Kidney capillary endothelial cell (primary cell): ENCODE data around the gene TRDMT1.
A peak's percentile ranks its signal among the peaks of the same experiment; 100 is the strongest.

Experiments used
- DNase-seq: peaks from one replicate; pipeline ENCODE4 v3.0.0-alpha.2; 2018; ENCODE audit warnings: low spot score

TRDMT1 gene, protein sequence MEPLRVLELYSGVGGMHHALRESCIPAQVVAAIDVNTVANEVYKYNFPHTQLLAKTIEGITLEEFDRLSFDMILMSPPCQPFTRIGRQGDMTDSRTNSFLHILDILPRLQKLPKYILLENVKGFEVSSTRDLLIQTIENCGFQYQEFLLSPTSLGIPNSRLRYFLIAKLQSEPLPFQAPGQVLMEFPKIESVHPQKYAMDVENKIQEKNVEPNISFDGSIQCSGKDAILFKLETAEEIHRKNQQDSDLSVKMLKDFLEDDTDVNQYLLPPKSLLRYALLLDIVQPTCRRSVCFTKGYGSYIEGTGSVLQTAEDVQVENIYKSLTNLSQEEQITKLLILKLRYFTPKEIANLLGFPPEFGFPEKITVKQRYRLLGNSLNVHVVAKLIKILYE

GRCh38 chr10:17200912-17201793, at the start of gene TRDMT1:
Gene TRDMT1 (minus strand): TSS chr10:17201672. CDS start chr10:17201634, 38 bp downstream.
- DNase-seq = peak; percentile 83

DNA sequence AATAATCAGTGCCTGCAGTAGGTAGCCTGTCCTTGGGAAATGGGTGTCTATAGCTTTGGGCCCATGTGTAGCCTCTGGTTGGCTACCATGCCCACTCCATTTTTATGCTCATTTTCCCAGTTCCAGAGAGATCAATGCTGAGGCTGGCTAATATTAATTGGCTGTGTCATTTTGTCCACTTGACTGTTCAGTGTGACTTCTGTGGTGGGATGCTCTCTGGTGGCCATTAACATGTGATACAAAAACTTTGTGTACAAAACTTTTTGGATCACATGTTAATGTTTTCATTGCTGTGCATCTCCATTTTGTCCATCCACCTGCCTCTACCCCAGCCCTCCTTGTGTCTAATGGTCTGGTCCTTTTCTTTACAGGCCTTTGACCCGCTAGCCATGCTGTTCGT, 49.3 kb upstream of the TRDMT1 start:
- DNase-seq = no peak

DNA sequence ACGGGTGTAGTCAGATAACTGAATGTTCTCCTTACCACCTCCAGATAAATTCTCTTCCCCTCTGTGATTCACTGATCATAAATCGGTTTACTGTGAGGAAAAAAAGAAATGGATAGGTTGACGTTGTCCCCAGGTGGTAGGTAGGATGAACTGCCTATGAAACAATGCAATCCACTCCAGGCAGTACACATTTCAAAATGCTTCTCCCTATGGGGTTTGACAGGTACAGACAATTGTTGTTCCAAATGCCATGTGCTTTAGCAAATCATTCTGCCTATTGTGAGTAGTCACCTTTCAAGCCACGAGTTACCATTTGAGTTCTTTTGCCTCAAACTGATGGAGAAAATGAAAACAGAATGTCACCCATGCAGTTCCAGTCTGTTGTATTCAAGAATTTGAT, 48.3 kb upstream of the TRDMT1 start:
- no peak for DNase-seq

DNA sequence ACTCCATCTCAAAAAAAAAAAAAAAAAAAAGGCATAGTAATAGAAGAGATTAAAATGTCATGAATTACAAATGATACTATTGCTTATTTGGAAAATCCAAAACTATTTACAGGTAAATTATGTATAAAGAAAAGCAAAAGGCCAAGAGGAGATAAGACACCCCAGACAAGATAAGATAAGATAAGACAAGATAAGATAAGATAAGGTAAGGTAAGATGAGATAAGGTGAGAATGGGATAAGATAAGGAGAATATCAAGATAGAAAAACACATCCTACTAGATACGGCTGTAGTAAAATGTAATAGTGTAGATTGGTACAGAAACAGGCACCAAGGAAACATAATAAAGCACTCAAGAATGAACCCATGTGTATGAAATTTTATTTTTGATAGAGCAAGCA, 47.5 kb upstream of the TRDMT1 start:
- DNase-seq = no peak

DNA sequence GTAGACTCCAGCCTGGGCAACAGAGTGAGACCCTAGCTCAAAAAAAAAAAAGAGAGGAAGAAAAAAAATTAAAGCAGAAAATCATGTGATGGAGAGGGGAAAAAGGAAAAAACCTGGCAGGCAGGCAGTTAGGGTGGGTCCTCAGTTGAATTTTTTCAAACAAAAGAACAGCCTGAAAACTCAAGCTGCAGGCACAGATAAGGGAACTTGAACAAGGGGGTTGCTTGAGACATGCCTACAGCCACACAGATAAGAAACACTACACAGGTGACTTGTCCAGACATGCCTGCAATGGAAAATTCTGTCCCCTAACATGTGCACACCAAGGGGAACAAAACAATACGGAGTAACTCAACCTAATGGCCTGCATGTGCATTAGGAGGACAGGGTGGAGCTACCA, 45.7 kb upstream of the TRDMT1 start:
- DNase-seq = no peak

- DNase-seq = no peak
Observed at GRCh38 chr10:17244700-17245365, 43.4 kb upstream of the TRDMT1 start.

GRCh38 chr10:17241611-17242333, 40.3 kb upstream of the TRDMT1 start:
- no peak for DNase-seq

DNA sequence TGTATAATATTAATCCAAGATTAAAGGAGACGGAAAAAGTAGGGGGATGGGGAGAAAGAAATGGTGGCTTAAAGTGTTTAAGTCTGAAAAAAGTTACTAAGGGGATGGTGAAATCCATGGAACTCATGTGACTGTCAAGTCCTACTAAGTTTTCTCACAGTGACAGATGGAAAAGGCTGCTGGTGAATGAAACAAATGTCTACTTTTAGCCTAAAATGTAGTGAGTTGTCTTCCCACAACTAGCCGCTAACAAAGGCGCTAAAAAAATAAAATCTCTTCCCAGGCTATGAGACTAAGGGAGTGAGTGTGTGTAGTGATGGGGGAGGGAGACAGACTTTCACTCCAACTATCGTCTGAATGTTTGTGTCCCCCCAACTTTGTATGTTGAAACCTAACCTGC, 39.1 kb upstream of the TRDMT1 start:
- no peak for DNase-seq

- no peak for DNase-seq
Observed at GRCh38 chr10:17240096-17240495, 38.6 kb upstream of the TRDMT1 start.

DNA sequence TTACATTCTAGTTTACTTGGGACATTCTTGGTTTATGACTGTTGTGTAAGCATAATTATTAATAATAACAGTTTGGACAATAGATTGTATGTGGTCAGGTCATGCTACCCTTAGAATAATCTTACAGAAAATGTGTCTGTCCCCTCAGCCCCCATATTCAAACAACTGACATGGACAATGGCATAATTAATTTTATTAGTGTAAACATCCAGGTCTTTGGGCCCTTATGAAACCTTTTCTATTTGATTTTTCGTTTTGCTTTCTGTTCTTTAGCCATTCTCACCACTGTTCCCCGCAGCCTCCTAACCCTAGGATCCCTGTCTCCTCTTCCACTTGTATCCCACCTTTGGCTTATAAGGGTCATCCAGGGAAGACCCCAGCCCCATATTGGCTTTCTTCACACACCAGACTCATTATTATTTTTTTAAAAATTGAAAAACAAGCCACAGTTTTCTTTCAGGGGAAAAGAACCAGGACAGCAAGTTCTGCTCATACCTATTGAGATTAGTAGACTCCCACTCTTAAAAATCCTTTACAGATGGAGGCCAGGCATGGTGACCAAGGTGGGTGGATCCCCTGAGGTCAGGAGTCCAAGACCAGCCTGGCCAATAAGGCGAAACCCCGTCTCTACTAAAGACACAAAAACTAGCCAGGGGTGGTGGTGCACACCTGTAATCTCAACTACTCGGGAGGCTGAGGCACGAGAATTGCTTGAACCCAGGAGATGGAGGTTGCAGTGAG, 38.0 kb upstream of the TRDMT1 start:
- DNase-seq = no peak

GRCh38 chr10:17238445-17239291, 37.2 kb upstream of the TRDMT1 start:
- no peak for DNase-seq

GRCh38 chr10:17237915-17238444, 36.5 kb upstream of the TRDMT1 start:
- no peak for DNase-seq

GRCh38 chr10:17237149-17237527, 35.7 kb upstream of the TRDMT1 start:
- no peak for DNase-seq

GRCh38 chr10:17236468-17237148, 35.1 kb upstream of the TRDMT1 start:
- no peak for DNase-seq

- no peak for DNase-seq
Observed at GRCh38 chr10:17235136-17235535, 33.7 kb upstream of the TRDMT1 start.

DNA sequence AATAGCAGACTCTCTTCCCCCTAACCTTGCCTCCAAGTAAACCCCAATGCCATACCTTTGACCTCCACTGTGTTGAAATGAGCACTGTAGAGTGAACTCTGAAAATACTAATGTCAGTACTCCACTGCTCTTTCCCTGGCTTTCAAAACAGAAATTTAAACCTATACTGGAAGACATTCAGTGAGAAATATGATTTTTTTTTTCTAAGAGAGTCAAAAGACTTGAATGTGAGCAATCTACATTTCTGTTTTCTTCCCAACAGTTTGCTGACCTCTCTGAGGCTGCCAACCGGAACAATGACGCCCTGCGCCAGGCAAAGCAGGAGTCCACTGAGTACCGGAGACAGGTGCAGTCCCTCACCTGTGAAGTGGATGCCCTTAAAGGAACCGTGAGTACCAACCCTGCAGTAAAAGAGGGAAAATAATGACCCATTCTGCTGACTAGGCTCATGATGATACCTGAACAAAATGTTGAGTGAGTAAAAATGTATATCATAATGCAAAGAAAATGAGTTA, 33.0 kb upstream of the TRDMT1 start:
- DNase-seq = no peak

DNA sequence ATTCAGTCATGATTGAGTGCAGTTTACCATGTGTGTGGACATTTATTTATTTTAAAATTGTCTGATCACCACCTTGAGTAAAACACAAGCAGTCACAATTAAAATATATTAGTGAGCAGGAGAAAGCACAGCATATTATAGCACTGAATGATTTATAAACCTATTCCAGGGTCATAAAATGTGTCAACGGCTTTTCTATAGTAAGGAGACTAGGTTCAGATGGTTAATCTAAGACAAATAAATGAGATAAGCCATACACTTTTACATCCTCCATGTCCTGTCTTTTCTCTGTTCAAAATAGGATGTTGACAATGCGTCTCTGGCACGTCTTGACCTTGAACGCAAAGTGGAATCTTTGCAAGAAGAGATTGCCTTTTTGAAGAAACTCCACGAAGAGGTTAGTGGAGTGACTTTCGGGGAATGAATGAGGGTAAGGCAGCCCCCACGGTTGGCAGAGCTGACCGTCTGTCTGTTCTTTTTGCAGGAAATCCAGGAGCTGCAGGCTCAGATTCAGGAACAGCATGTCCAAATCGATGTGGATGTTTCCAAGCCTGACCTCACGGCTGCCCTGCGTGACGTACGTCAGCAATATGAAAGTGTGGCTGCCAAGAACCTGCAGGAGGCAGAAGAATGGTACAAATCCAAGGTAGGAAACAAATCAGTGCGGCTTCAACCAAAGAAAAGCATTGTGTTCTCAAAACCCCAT, 32.0 kb upstream of the TRDMT1 start:
- no peak for DNase-seq

DNA sequence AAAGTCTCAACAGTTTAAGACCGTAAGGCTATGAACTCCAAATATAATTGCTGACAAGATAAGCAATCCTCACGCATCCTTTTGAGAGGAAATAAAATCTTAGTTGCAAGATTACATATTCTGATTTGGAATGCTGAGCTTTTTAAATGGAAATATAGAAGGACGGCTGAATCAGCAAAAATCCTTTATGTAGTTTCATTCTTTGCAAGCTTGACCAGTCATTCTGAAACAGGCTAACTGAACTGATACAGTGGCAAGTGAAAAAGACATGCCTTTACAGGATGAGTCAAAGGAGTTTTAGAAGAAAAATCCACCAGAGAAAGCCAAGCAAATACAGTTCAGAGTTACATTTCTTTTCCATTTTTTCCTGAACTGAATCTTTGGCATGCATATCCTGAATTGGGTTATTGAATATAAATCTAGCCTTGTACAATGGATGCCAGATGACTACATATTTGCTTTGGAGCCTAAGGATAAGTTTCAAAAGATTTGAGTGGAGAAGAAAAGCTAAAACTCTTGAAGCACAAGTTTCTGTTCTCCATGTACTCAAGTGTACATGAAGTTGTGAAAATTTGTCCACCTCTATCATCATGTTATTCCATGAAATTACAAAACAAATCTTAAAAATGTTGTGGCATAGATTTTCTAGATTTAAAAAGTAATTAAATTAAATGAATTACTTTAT, 30.9 kb upstream of the TRDMT1 start:
- DNase-seq = no peak
